Fibroblast of mammary gland (primary cell): ENCODE measurements around the gene MCMBP.

Source experiments
- DNase-seq: peaks from one replicate; pipeline ENCODE4 v3.0.0-alpha.2; 2010; ENCODE audit warnings: low read depth
- H3K4me3 ChIP-seq: 2 replicates; pipeline ENCODE4 v1.5.1; 2011; ENCODE audit warnings: low read depth, mild to moderate bottlenecking, low read length, moderate library complexity; ENCODE audit not compliant: control insufficient read depth
- CTCF ChIP-seq: conservative IDR thresholded peaks from 2 replicates; pipeline ENCODE4 v1.5.1; 2011; ENCODE audit warnings: low read depth, low read length, inconsistent platforms; ENCODE audit not compliant: control insufficient read depth, insufficient read depth

The MCMBP gene

DNA sequence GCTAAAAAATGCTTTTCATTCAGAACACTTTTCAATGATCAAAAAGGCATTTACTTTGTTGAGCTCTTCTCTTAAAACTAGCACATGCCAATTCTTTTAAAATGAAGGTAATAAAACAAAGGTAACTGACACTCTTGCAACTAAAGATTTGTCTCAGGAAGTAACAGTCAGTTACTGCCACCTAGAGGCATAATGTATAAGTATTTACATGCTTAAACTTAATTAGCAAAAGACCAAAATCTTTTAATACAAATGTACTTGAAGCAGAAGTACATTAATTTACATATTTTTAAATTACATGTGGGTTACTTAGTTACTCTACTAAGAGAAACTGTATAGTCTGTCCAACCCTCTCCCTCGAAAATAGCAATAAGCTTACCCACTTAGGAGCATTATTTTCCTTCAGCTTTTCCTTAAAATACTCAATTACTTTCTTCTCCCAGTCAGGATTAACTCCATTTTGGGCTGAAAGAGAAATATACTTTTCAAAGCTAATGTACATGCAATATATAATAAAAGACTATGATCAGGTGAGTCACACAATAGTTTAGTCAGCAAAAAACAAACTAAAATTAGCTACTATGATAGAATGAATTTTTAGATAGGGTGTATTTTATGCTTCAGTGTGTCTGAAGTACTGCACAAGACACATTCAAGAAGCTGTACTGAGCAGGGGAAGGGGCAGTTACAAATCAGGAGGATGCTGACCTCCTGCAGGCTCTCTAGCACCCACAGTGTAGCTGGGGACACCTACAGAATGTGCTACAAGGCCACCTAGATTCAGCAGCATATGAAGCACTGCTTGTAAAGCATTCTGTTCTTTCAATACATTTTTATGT is 13.0 kb downstream of the MCMBP start:
- TF ChIP-seq CTCF, result peak; percentile 60
- no peak overlapping the region for H3K4me3 ChIP-seq
- DNase-seq, result peak; percentile 64

GRCh38 chr10:119858063-119858462 is 14.6 kb downstream of the MCMBP start:
- DNase-seq, result peak; percentile 22
- TF ChIP-seq CTCF, result no peak
- no peak overlapping the region for H3K4me3 ChIP-seq

DNA sequence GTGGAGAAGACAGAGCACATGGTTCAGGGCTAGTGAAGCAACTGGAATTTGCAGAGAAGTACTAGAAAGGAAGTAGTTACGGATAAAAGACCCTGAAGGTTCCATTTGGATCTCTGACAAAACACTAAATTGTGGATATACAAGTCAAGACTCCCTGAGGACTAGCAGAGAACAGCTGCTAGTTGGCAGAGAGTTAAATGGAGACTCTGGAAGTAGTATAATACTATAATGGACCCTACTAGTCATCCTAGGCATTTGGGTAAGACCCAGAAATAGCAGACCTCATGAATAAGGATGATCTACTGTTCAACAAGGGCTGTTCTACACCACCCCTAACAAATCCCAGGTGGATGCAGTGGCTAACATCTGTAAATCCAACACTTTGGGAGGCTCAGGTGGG is 19.1 kb downstream of the MCMBP start:
- no peak for DNase-seq
- no peak overlapping the region for H3K4me3 ChIP-seq

GRCh38 chr10:119852822-119853221 is 19.8 kb downstream of the MCMBP start:
- H3K4me3 ChIP-seq, result no peak overlapping the region

More for the DNA sequence above, 19.1 kb downstream of the MCMBP start:
- no peak for TF ChIP-seq CTCF

DNA sequence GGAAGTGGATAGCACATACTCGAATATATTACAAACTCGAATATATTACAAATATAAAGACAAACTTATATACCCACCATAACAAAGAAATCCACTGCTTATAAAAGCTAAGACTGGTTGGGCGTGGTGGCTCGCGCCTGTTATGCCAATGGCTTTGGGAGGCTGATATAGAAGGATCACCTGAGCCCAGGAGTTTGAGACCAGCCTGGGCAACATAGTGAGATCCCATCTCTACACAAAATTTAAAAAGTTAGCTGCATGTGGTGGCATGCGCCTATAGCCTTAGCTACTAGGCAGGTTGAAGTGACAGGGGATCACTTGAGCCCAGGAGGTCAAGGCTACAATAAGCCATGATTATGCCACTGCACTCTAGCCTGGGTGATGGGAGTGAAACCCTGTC is 20.4 kb downstream of the MCMBP start:
- H3K4me3 ChIP-seq, result no peak overlapping the region
- no peak for DNase-seq
- TF ChIP-seq CTCF, result no peak

More at GRCh38 chr10:119852822-119853221, 19.8 kb downstream of the MCMBP start:
- TF ChIP-seq CTCF, result no peak
- DNase-seq, result no peak

DNA sequence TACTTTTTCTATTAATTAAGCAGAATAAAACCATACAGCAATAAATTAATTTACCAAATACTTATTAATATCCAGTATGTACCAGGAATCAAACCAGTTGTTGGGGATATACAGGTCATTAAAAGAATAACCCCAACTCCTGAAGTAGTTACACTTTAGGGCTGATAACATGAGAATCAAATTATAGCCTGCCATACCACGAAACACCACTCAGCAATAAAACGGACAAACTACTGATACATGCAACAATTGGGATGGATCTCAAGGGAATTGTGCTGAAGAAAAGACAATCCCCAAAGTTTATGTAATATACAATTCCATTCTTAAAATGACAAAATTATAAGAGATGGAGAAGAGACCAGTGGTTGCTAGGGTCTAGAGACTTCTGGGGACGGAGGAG is 22.7 kb downstream of the MCMBP start:
- H3K4me3 ChIP-seq, result no peak overlapping the region
- no peak for TF ChIP-seq CTCF
- no peak for DNase-seq
